HG03558 (cell line): Measurements from ENCODE around the gene NR1I2.

Experiments used
- ATAC-seq: cut with Tn5 transposase; IDR thresholded peaks from one replicate; pipeline ENCODE4 v1.9.1; 2021; ENCODE audit warnings: moderate number of reproducible peaks; ENCODE audit not compliant: unreplicated experiment; ENCODE audit errors: extremely low read depth

The NR1I2 gene

DNA sequence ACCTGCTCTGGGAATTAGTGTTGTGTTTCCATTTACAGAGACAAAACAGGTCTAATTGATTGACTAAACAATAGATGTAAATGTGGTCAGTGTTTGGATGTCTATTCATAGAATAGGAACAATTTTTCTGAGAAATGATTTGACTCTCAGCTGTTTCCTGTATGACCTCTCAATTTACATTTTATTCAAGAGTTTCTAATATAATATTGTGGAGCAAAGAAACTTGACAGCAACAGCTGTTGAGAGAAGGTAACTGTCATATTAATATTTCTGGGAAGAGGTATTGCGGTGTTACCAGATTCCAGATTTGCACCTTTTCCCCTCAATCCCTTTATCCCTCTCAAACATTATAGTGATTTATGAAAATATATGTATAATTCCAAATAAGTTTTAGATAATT is 3.7 kb upstream of the NR1I2 start:
- ATAC-seq: no peak

DNA sequence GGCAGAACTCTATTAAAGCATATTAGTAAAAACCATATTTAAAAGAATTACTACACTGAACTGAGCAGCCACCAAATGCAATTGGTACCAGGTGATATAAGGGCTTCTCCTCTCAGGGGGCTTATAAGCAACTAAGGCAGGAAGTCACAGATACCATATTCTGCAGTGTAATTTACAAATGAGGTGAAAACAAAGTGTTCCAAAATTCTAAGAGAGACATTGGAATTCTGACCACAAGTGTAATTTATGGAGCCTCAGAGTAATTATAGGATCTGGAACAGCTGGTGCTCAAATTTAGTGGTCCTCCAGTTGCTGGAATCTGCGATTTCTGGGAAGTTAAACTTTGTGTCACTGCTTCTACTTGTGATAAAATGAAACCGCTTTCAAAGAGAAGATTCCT is 3.1 kb upstream of the NR1I2 start:
- no peak for ATAC-seq

DNA sequence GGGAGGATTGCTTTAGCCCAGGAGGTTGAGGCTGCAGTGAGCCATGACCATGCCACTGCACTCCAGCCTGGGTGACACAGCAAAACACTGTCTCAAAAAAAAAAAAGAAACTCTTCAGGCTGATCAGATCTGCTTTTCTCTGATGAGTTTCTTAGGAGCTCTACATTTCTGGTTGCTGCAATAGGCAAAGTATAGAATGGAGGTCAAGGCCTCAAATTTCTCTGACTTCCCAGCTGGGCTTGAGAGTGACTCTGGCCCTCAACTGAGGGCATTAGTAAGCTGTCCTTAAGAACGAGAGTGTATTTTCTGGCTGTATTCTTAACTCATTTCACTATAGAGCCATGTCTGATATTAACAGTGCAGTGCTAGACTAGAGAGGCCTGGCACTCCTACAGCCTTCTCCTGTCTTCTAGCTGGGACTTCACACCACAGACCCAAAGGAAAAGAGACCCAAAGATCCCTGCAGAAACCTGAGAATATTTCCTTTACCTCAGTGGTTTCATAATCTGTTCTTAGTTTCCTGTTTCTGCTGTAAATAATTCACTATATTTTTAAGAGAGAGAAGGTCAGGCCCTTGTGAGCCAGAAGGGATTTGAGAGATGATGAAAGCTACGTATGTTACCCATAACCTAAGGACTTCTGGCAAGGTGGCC is 2.0 kb upstream of the NR1I2 start:
- no peak for ATAC-seq

- ATAC-seq: no peak
Observed at GRCh38 chr3:119782460-119782859, 559 bp downstream of the NR1I2 start.

GRCh38 chr3:119783255-119783654 is 1.4 kb downstream of the NR1I2 start:
- no peak for ATAC-seq

GRCh38 chr3:119783883-119784282 is 2.0 kb downstream of the NR1I2 start:
- no peak for ATAC-seq

DNA sequence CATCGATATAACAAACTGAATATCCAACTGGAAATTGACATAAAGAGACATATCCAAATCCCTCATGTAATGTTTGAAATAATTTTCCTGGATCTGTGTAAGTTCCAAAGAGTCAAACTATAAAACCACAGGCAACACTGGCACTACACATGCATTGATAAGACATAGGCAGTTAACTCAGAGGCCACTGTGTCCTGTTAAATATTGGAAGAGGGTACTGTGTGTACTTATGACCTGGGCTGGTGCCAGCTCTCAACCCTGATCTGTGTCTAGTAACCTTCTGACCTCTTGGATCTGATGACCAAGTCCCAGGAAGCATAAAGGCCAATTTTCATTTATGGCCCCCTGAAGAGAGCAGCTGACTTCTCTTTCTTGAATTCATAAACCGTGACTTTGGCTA is 4.5 kb downstream of the NR1I2 start:
- ATAC-seq: no peak

DNA sequence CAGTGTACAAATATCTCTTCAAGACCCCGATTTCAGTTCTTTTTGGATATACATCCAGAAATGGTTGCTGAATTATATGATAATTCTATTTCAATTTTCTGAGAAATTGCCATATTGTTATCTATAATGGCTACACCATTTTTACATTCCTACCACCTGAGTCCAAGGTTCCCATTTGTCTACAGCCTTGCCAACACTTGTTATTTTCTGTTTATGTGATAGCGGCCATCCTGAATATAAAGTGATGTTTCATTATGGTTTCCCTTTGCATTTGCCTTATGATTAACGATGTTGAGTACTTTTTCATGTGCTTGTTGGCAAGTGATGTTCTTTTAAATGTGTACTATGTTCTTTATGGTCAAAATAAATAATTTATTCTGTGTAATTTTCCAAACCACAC is 8.5 kb downstream of the NR1I2 start:
- ATAC-seq: no peak

DNA sequence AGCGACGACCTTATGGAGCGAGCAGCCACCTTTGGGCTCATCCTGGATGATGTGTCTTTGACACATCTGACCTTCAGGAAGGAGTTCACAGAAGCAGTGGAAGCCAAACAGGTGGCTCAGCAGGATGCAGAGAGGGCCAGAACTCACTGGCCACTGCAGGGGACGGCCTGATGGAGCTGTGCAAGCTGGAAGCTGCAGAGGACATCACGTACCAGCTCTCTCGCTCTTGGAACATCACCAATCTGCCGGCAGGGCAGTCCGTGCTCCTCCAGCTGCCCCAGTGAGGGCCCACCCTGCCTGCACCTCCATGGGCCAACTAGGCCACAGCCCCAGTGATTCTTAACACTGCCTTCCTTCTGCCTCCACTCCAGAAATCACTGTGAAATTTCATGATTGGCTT is 10.4 kb downstream of the NR1I2 start:
- no peak for ATAC-seq

DNA sequence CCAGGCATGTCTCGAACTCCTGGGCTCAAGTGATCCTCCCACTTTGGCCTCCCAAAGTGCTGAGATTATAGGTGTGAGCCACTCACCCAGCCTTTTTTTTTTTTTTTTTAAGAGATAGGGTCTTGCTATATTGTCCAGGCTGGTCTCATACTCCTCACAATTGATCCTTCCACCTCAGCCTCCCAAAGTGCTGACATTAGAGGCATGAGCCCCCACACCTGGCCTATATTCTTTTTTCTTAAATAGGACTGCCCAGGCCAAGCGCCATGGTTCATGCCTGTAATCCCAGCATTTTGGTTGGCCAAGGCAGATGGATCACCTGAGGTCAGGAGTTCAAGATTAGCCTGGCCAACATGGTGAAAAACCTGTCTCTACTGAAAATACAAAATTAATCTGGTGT is 12.5 kb downstream of the NR1I2 start:
- ATAC-seq: no peak

- no peak for ATAC-seq
Observed at GRCh38 chr3:119794971-119795612, 13.2 kb downstream of the NR1I2 start.

GRCh38 chr3:119795849-119796248 is 13.9 kb downstream of the NR1I2 start:
- no peak for ATAC-seq

DNA sequence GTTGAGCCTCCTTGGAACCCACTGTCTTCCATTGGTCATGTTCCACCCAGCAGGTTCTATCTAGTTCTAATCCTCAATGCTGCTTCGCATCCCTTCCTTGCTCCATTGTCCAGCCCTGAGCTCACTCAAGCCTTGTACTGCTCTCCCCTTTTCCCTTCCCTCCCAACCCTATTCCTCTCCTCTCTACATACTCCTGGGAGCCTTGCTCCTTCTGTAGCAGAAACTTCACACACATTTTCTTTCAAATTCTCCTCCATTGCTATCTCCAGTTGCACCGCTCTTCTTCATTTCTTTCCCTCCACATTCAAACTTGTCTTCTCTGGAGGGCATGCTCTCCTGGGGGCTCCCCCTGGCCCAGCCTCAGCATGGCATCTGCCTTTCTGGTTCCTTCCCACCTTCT is 14.5 kb downstream of the NR1I2 start:
- no peak for ATAC-seq

GRCh38 chr3:119796785-119797184 is 14.9 kb downstream of the NR1I2 start:
- ATAC-seq: no peak

GRCh38 chr3:119800844-119801243 is 18.9 kb downstream of the NR1I2 start:
- ATAC-seq: no peak

- ATAC-seq: no peak
Observed at GRCh38 chr3:119808244-119808643, 26.3 kb downstream of the NR1I2 start.

DNA sequence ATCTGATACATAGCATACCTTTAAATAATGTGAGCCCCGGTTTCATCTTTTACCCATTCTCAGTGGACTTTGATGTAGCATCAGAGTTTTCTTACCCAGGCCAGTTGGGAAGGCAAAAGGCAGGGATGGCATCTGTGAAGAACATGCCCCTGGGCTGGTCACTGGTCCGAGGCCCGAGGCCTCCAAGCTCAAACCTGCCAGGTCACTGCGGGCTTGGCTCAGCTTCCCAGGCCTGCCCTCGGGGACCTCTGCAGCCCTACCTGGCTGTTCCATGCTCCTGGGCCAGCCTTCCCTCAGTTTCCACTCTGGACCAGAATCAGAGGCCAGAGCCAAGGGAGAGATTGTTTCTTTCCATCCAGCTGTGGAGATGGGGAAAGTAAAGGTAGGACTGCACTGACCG is 26.9 kb downstream of the NR1I2 start:
- ATAC-seq: no peak

- peak; percentile 9 for ATAC-seq
Observed at GRCh38 chr3:119809249-119810017, 27.5 kb downstream of the NR1I2 start.

- peak; percentile 64 for ATAC-seq
Observed at GRCh38 chr3:119810018-119810435, 28.1 kb downstream of the NR1I2 start.

- no peak for ATAC-seq
Observed at GRCh38 chr3:119812491-119813058, 30.7 kb downstream of the NR1I2 start.

DNA sequence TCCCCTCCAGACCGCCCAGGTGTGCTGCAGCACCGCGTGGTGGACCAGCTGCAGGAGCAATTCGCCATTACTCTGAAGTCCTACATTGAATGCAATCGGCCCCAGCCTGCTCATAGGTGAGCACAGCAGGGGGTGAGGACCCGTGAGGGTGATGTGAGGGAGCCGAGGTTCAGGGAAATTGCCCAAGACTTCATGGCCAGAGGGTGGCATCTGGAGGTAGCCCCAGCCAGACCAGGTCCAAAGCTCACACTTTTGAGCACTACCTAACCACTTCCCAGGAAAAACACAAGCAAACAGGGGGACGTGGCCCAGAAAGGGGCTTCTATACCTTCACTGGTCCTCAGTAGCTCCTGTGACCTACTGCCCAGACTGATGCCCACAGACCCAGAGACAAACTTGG is 33.8 kb downstream of the NR1I2 start:
- ATAC-seq: no peak
